GM19397 (cell line): Measurements from ENCODE around the gene MBTPS2.

Source experiments
- ATAC-seq: cut with Tn5 transposase; IDR thresholded peaks from one replicate; pipeline ENCODE4 v1.9.1; 2021; ENCODE audit warnings: mild to moderate bottlenecking, moderate library complexity; ENCODE audit not compliant: unreplicated experiment

MBTPS2 gene

DNA sequence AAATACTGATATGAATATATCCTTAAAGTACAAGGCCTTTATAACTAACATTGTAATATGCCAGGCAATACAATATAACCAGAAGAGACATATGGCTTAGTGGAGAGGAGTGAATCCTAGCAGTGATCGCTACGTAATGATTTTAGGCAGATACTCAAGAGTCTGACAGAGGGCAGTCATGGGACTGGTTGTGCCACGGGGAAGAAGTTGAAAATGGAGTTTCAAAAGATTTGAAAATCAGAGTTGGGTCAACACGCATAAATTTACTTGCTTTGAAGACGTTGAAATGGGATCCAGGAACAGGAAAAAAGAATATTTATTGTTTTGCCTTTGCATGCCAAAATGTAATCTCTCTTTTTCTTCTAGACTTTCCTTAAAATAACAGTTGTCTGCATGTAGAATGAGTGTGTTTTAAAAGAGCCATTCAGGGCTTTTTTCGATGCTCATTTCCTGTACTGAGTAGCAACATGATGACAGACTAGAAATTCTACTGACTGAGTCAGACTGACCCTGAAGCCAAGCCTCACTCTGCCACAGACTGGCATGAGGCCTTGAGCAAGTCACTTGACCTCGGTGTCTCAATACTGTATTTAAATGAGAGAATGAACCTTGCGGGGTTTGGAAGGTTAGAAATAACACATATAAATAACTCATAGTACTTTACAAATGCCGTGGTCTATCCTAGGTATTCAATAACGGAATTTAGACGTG lies 93.0 kb downstream of the MBTPS2 start:
- no peak for ATAC-seq

DNA sequence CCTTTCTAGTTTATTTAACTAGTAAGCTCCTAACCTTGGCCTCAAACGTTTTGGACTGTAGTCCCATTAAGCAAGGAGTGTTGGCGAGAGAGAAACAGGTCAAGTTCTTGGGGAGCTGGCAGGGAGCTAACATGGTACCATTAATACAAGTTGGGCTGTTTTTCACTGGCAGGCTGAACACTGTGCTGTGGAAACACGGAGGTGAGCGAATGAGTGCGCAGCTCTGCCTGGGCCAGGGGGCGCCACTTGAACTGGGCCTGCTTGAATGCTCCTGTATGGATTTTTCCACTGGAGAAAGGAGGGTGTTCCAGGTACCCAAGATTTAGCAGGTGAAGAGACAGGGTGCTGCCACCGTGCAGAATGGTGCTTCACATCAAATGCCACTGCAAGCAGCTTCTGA lies 93.7 kb downstream of the MBTPS2 start:
- no peak for ATAC-seq

DNA sequence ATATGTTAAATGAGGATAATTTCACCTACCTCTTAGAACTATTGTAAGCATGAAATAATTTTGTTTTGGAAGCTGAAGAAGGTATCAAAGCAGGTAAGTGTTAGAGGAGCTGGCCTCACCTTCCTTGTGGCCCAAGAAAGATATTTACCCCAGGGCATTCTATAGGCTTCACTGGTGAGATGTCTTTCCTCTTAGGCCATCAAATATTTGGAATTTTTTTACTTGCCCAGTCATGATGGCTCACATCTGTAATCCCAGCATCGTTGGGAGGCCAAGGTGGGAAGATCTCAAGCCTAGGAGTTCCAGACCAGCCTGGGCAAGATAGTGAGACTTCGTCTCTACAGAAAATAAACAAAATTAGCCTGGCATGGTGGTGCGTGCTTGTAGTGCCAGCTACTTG lies 95.0 kb downstream of the MBTPS2 start:
- no peak for ATAC-seq
